Astrocyte of the spinal cord (primary cell): Measurements from ENCODE around the gene NKAPD1.
A peak's percentile ranks its signal among the peaks of the same experiment; 100 is the strongest.
"Not testable (repeated sequence)": the region's sequence is repeated elsewhere in the genome, so short reads cannot be mapped to it uniquely, and the experiment has no call there.

Source experiments
- DNase-seq: peaks from one replicate; pipeline ENCODE4 v3.0.0; 2011; ENCODE audit warnings: low read depth, low spot score
- H3K4me3 ChIP-seq: 2 replicates; pipeline ENCODE4 v1.5.1; 2011; ENCODE audit warnings: low read depth, mild to moderate bottlenecking, low read length, moderate library complexity
- in situ Hi-C: cut with HindIII; loops from 2 replicates; pipeline ENCODE4 v1.10.0; 2017; ENCODE audit warnings: low sequenced_read_pairs
- TF ChIP-seq, protein P1 (sequence below): IDR thresholded peaks from 2 replicates; pipeline ENCODE4 v1.5.1; 2012; ENCODE audit warnings: low read depth, mild to moderate bottlenecking, low read length, inconsistent platforms

The NKAPD1 gene, protein sequence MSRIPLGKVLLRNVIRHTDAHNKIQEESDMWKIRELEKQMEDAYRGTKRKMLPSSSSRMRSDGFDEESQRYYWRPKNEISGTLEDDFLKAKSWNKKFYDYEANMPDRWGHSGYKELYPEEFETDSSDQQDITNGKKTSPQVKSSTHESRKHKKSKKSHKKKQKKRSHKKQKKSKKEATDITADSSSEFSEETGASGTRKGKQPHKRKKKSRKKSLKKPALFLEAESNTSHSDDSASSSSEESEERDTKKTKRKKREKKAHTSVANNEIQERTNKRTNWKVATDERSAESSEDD

DNA sequence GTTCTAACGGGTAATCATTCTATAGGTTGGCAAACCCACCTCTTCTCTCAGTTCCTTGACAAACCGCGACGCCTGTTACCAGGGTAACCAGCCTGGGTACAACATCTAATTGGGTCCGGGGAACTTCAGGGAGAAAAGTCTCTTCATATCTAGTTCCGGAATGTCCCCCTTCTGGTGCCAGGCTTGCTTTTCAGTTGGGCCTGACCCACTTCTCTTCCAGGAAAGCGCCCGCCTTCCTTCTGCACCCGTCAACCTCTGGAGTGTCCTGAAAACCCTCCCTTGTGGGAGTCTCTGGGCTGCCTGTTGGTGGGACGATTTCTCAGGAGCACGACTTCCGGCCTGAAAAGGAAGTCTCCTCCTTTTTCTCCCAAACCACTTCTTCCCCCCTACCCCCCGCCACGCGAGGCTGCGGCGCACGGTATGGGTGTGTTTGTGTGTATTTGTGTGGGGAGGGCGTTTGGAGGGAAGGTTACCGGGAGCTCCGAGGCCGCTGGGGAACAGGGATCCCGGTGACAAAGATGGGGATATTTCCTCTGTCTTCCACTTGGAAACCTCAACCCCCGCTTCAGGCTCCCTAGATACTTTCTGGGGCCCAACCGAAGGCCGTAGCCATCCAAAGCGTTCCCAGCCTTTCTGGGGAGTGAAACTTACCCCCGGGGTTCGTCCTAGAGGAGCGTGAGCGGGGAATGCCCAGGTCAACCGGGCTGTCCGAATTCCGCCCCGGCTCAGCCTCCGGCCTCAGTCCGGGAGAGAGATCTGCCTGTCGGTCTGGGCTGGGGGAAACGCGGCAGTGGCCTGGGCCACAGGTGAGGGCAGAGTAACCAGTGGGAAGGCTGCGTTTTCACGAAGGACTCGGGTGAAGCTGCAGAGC lies at the start of gene NKAPD1, which contains the start of gene PIH1D2:
Gene NKAPD1 (plus strand): TSS at position 359 of the 871 bp plus-strand sequence. CDS start 1,276 bp downstream, outside the sequence.
Gene PIH1D2 (minus strand): TSS at position 77 of the 871 bp plus-strand sequence. CDS start 843 bp downstream, outside the sequence.
- H3K4me3 ChIP-seq = peak within 1 kb of the TSS; percentile 91
- in situ Hi-C loops = no loop called here
- TF ChIP-seq, protein P1, sequence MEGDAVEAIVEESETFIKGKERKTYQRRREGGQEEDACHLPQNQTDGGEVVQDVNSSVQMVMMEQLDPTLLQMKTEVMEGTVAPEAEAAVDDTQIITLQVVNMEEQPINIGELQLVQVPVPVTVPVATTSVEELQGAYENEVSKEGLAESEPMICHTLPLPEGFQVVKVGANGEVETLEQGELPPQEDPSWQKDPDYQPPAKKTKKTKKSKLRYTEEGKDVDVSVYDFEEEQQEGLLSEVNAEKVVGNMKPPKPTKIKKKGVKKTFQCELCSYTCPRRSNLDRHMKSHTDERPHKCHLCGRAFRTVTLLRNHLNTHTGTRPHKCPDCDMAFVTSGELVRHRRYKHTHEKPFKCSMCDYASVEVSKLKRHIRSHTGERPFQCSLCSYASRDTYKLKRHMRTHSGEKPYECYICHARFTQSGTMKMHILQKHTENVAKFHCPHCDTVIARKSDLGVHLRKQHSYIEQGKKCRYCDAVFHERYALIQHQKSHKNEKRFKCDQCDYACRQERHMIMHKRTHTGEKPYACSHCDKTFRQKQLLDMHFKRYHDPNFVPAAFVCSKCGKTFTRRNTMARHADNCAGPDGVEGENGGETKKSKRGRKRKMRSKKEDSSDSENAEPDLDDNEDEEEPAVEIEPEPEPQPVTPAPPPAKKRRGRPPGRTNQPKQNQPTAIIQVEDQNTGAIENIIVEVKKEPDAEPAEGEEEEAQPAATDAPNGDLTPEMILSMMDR = no peak
- peak; percentile 92 for DNase-seq

DNA sequence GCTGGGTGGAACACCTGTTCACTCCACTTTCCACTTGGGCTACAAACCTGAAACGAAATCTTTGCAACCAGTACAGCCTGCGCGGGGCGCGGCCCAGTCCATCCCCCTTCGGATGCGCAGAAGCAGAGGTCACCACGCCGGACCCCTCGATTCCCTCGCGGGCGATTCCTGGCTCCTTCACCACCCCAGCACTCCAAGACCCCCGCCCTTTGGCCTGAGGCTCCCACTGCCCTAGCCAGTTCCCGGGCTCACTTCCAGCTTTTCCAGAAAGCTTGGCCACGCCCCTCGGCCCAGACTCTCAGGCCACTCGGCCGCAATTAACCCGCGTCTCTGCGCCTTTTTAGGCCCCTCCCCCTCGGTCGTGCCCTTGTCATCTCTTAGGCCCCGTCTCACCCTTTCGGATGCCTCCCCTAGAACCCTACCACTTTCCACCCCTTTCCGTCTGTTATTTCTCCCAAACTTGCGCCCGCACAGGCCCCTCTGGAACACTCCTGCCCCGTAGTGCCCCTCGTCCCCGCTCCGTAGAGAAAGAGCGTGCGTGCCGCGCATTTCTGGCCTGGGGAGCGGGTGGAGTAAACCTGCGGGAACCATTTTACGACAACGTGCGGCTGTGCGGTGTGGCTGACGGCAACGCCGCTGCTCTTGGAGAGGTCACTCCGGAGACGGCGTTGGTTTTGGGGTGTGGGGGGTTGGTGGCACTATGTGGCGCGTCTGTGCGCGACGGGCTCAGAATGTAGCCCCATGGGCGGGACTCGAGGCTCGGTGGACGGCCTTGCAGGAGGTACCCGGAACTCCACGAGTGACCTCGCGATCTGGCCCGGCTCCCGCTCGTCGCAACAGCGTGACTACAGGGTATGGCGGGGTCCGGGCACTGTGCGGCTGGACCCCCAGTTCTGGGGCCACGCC lies 49.1 kb upstream of the NKAPD1 start, which contains the start of gene DLAT:
Gene DLAT (plus strand): TSS at position 636 of the 906 bp plus-strand sequence. CDS start 65 bp downstream, at position 701.
- in situ Hi-C loops = no loop called here
- TF ChIP-seq, protein P1 = no peak

DNA sequence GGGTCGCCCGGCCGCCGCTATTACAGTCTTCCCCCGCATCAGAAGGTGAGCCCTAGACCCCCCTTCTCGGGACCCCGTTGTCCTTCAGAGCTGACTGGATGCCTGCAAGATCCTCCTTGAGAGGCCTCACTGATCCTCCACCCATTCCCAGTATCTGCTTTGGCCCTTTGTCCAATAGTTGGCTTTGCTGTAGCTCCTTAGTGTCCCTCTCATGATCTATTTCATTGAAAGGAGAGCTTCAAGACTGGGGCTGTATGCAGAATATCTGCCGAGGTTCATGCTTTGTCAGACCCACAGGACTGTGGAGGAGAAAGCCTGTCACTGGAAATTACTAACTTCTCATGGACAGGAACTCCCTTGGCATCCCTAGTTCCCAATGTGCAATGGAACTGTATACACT lies 48.4 kb upstream of the NKAPD1 start:
- peak; percentile 13 for DNase-seq
- peak overlapping the region; percentile 90 for H3K4me3 ChIP-seq
- in situ Hi-C loops = no loop called here
- TF ChIP-seq, protein P1 = no peak

More for the DNA sequence above, 49.1 kb upstream of the NKAPD1 start, which contains the start of gene DLAT:
- peak within 1 kb of the TSS; percentile 90 for H3K4me3 ChIP-seq
- DNase-seq = peak; percentile 74

DNA sequence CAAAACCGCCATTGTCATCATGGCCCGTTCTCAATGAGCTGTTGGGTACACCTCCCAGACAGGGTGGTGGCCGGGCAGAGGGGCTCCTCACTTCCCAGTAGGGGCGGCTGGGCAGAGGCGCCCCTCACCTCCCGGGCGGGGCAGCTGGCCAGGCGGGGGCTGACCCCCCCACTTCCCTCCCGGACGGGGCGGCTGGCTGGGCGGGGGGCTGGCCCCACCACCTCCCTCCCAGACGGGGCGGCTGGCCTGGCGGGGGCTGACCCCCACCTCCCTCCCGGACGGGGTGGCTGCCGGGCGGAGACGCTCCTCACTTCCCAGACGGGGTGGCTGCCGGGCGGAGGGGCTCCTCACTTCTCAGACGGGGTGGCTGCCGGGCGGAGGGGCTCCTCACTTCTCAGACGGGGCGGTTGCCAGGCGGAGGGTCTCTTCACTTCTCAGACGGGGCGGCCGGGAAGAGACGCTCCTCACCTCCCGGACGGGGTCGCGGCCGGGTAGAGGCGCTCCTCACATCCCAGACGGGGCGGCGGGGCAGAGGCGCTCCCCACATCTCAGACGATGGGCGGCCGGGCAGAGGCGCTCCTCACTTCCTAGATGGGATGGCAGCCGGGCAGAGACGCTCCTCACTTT lies 47.2 kb upstream of the NKAPD1 start:
- DNase-seq, in situ Hi-C loops, H3K4me3 ChIP-seq: not testable (repeated sequence)

DNA sequence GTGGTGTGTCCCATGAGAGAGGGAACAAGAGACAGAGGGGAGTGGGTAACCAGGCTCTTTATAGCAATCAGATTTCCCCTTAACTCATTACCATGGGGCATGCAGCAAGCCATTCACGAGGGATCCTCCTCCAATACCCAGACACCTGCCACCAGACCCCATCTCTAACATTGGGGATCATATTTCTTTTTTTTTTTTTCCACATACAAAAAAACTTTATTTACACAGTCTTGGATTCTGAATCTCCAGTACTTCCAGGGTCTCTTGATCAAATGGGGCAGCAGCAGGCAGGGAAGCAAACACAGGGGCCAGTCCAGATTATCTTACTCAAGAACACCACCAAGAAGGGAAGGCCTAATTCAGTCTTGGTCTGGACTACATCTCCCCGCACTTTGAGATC lies 44.6 kb upstream of the NKAPD1 start:
- DNase-seq = no peak
- H3K4me3 ChIP-seq = no peak overlapping the region
- TF ChIP-seq, protein P1 = no peak
- in situ Hi-C loops = no loop called here

DNA sequence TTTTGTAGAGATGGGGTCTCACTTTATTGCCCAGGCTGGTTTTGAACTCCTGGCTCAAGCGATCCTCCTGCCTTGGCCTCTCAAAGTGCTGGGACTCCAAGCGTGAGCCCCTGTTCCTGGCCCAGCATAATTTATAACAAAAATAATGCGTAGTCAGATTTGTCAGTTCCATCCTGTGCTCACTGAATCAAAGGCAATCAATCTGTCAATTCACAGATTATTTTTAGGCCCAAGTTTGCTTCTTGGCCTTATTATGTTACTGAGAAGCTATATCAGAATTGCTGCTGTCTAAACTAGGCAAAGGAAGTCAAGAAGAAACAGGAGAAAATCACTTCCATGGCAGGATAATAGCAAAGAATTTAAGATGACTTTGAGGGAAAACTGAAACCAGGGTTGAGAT lies 40.2 kb upstream of the NKAPD1 start:
- TF ChIP-seq, protein P1 = no peak
- in situ Hi-C loops = no loop called here

More for the DNA sequence above, 40.2 kb upstream of the NKAPD1 start:
- DNase-seq = no peak
- no peak overlapping the region for H3K4me3 ChIP-seq
